IMR-90 (cell line): ENCODE measurements around the gene RERE.

Source experiments
- CTCF ChIP-seq: conservative IDR thresholded peaks from 2 replicates; pipeline ENCODE4 v1.5.1; 2012; ENCODE audit warnings: mild to moderate bottlenecking, low read depth, low read length, improper control_type of control experiment
- ELK1 ChIP-seq: fragments of 150-350 bp; IDR thresholded peaks from 2 replicates; pipeline ENCODE4 v1.6.1; 2016; ENCODE audit warnings: low read depth, mild to moderate bottlenecking, low read length, moderate library complexity, borderline replicate concordance
- MAZ ChIP-seq: IDR thresholded peaks from 2 replicates; pipeline ENCODE4 v1.6.1; 2012; ENCODE audit warnings: low read depth, mild to moderate bottlenecking, low read length, improper control_type of control experiment, moderate library complexity, borderline replicate concordance
- POLR2A ChIP-seq: IDR thresholded peaks from 2 replicates; pipeline ENCODE4 v1.6.1; 2012; ENCODE audit warnings: mild to moderate bottlenecking, low read depth, low read length
- SMC3 ChIP-seq: fragments of 150-350 bp; IDR thresholded peaks from 2 replicates; pipeline ENCODE4 v1.6.1; 2016; ENCODE audit warnings: low read depth, mild to moderate bottlenecking, antibody characterized with exemption, low read length, moderate library complexity
- USF2 ChIP-seq: fragments of 150-350 bp; IDR thresholded peaks from 2 replicates; pipeline ENCODE4 v1.6.1; 2017; ENCODE audit warnings: mild to moderate bottlenecking, antibody characterized with exemption, low read length, low read depth

GRCh38 chr1:8360493-8361197, 456.8 kb downstream of the RERE start:
- no peak for TF ChIP-seq SMC3
- TF ChIP-seq POLR2A = no peak
- no peak for TF ChIP-seq CTCF
- no peak for TF ChIP-seq USF2
- no peak for TF ChIP-seq MAZ
- TF ChIP-seq ELK1 = no peak
